ENCODE data around the gene UBE2S. TPM values are rescaled to one million over a fixed set of nuclear protein-coding genes. Genes with fewer than 3 reads are reported as not detected.

Gene UBE2S
- total RNA-seq, 3 donors from 2014 or later = 7.2 to 9.0 (median 8.9) TPM

DNA sequence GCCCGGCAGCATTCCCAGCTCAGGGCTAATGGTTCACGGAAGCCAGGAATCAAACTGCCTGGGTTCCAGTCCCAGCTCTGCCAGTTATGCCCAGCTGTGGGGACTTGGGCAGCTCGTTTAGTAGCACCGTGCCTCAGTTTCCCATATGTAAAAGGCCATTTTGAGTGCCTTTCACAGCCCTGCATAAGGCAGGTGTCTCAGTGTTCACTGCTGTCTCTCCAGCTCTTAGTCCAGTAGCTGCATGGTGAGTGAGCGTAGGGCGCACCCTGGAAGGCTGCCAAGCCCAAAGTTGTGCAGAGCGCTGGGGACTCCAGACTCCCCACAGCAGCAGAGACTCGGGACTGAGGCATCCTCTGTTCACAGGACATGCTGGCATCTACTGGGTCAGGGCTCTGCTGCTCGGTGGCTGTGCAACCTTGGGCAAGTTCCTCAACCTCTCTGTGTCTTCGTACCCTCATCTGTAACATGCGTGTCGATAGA is 16.4 kb downstream of the UBE2S start:
- Histone ChIP-seq H3K4me3 (no peak overlapping the region), H3K27ac (no peak overlapping the region), H3K27me3 (no peaks in the 10 kb centered on the region), H3K36me3 (no peaks in the 10 kb centered on the region), H3K9me3 (no peaks in the 10 kb centered on the region), H3K4me1 (peaks cover 13 to 21% of the 10 kb centered on the region in 2 donors)
- TF ChIP-seq, protein P1, sequence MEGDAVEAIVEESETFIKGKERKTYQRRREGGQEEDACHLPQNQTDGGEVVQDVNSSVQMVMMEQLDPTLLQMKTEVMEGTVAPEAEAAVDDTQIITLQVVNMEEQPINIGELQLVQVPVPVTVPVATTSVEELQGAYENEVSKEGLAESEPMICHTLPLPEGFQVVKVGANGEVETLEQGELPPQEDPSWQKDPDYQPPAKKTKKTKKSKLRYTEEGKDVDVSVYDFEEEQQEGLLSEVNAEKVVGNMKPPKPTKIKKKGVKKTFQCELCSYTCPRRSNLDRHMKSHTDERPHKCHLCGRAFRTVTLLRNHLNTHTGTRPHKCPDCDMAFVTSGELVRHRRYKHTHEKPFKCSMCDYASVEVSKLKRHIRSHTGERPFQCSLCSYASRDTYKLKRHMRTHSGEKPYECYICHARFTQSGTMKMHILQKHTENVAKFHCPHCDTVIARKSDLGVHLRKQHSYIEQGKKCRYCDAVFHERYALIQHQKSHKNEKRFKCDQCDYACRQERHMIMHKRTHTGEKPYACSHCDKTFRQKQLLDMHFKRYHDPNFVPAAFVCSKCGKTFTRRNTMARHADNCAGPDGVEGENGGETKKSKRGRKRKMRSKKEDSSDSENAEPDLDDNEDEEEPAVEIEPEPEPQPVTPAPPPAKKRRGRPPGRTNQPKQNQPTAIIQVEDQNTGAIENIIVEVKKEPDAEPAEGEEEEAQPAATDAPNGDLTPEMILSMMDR (IDR thresholded peaks at IDR 0.05) = no peak
- TF ChIP-seq POLR2AphosphoS5 (IDR thresholded peaks at IDR 0.05) (no peak), POLR2A (IDR thresholded peaks at IDR 0.05) (no peak)
- intact Hi-C loops (cut with DNase I; ENCODE audit: low total_unique reads) = no loop called here
- DNase-seq (ENCODE audit: low spot score in 2 of 2) = no peak

GRCh38 chr19:55390461-55390880 is 17.1 kb downstream of the UBE2S start:
- Histone ChIP-seq H3K4me3 (no peak overlapping the region), H3K36me3 (no peaks in the 10 kb centered on the region), H3K4me1 (peaks cover 13 to 21% of the 10 kb centered on the region in 2 donors), H3K27ac (peak overlapping the region in 1 of 2 donors; percentile 35), H3K9me3 (no peaks in the 10 kb centered on the region), H3K27me3 (no peaks in the 10 kb centered on the region)
- no peak for DNase-seq (ENCODE audit: low spot score in 2 of 2)
- no peak for TF ChIP-seq POLR2A (IDR thresholded peaks at IDR 0.05)
- intact Hi-C loops (cut with DNase I; ENCODE audit: low total_unique reads) = no loop called here

DNA sequence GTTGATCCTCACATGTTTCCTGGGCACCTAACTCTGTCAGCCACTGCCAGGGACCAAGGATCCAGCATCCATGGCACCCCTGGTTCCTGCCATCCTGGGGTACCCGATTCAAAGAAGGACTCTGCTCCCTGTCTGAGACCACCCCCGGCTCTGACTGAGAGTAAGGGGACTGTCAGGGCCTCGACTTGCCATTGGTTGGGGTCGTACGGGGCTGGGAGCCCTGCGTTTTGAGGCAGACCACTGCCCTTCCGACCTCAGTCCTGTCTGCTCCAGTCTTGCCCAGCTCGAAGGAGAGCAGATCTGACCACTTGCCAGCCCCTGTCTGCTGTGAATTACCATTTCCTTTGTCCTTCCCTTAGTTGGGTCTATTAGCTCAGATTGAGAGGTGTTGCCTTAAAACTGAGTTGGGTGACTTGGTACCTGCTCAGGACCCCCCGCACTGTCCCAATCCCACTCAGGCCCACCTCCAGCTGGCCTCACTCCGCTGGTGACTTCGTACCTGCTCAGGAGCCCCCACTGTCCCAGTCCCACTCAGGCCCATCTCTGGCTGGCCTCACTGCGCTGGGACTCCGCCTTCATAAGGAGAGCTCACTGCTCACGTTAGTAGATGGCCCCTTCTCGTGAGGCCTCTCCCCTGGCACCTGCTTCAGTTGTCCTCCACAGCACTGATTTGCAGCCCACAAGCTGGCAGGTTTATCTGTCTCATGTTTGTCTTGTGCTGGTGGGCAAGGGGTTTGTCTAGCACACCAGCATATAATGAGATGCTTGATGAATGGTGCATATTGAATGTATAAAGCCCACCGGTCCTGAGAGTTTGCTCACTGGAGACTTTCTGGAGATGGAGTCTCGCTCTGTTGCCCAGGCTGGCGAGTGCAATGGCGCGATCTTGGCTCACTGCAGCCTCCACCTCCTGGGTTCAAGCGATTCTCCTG is 17.9 kb downstream of the UBE2S start:
- DNase-seq (ENCODE audit: low spot score in 2 of 2) = no peak
- intact Hi-C loops (cut with DNase I; ENCODE audit: low total_unique reads) = no loop called here
- TF ChIP-seq, protein P1 (IDR thresholded peaks at IDR 0.05) = no peak
- TF ChIP-seq POLR2A (IDR thresholded peaks at IDR 0.05) = no peak
- no peak for TF ChIP-seq POLR2AphosphoS5 (IDR thresholded peaks at IDR 0.05)

DNA sequence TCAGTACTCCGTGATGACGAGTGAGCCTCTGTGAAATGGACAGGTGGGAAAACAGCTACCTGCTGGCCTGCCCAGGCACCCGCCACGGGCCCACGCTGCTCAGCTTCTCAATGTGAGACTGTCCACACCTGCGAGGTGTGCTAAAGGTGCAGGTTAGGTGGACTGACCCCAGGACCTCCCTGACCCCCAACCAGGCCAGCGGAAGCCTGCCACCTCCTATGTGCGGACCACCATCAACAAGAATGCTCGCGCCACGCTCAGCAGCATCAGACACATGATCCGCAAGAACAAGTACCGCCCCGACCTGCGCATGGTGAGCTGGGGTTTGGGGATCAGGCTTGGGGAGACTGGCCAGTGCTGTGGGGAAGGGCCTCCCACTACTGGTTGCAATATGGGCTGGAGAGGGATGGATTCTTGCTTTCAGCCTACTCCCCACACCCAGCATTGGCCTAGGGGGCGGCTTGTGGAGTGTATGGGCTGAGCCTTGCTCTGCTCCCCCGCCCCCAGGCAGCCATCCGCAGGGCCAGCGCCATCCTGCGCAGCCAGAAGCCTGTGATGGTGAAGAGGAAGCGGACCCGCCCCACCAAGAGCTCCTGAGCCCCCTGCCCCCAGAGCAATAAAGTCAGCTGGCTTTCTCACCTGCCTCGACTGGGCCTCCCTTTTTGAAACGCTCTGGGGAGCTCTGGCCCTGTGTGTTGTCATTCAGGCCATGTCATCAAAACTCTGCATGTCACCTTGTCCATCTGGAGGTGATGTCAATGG is 19.7 kb downstream of the UBE2S start:
- peaks cover 18 to 25% of the 10 kb centered on the region in 2 donors for H3K4me1 ChIP-seq
- no peaks in the 10 kb centered on the region for H3K36me3 ChIP-seq
- intact Hi-C loops (cut with DNase I; ENCODE audit: low total_unique reads) = no loop called here
- no peak for DNase-seq (ENCODE audit: low spot score in 2 of 2)
- peak overlapping the region; percentile 32 to 91 for H3K27ac ChIP-seq
- no peak for TF ChIP-seq POLR2A (IDR thresholded peaks at IDR 0.05)
- TF ChIP-seq, protein P1 (IDR thresholded peaks at IDR 0.05) = no peak
- no peak for TF ChIP-seq POLR2AphosphoS5 (IDR thresholded peaks at IDR 0.05)
- H3K27me3 ChIP-seq = no peaks in the 10 kb centered on the region
- no peaks in the 10 kb centered on the region for H3K9me3 ChIP-seq
- peak overlapping the region; percentile 77 to 89 (median 85) for H3K4me3 ChIP-seq

More for the DNA sequence above, 17.9 kb downstream of the UBE2S start:
- Histone ChIP-seq H3K9me3 (no peaks in the 10 kb centered on the region), H3K27ac (peak overlapping the region in 1 of 2 donors; percentile 35), H3K36me3 (no peaks in the 10 kb centered on the region), H3K4me3 (peak overlapping the region in 1 of 3 donors; percentile 7), H3K27me3 (no peaks in the 10 kb centered on the region), H3K4me1 (peaks cover 15 to 21% of the 10 kb centered on the region in 2 donors)

DNA sequence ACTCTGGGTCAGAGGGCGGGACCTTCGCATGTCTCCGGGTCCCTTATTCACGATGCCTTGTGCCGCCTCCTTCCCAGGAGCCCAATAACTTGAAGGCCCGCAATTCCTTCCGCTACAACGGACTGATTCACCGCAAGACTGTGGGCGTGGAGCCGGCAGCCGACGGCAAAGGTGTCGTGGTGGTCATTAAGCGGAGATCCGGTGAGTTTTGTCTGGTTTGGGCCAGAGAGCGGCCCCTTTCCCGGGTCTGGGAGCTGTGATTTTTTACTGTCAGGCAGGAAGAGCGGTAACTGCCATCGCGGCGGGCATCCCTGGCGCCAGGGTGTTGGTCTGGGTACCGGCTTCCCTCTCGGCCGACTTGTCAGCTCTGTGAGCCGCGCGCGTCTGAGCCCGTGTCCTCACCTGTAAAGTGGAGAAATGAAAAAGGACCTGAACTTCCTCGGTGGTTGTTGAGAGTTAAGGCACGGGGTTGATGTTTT is 21.1 kb downstream of the UBE2S start:
- Histone ChIP-seq H3K27ac (peak overlapping the region; percentile 91 to 96), H3K36me3 (no peaks in the 10 kb centered on the region), H3K4me1 (peaks cover 18 to 25% of the 10 kb centered on the region in 2 donors)

More for the DNA sequence above, 21.1 kb downstream of the UBE2S start:
- DNase-seq (ENCODE audit: low spot score in 2 of 2) = no peak
- H3K9me3 ChIP-seq = no peaks in the 10 kb centered on the region
- H3K27me3 ChIP-seq = no peaks in the 10 kb centered on the region
- TF ChIP-seq, protein P1 (IDR thresholded peaks at IDR 0.05) = no peak
- TF ChIP-seq POLR2A (IDR thresholded peaks at IDR 0.05) (no peak), POLR2AphosphoS5 (IDR thresholded peaks at IDR 0.05) (no peak)
- peak overlapping the region; percentile 77 to 89 (median 85) for H3K4me3 ChIP-seq
- intact Hi-C loops (cut with DNase I; ENCODE audit: low total_unique reads) = no loop called here

Data from breast epithelium (tissue), 4 donors.